Epithelial cell of prostate (primary cell): Measurements from ENCODE around the gene CAMKMT.
"Not testable (repeated sequence)": the region's sequence is repeated elsewhere in the genome, so short reads cannot be mapped to it uniquely, and the experiment has no call there.

Experiments used
- DNase-seq: peaks from one replicate; pipeline ENCODE4 v3.0.0-alpha.2; 2011; ENCODE audit warnings: low read depth, low spot score
- H3K27ac ChIP-seq: fragments of 450-650 bp; 2 replicates; pipeline ENCODE4 v1.5.1; 2017; ENCODE audit warnings: mild to moderate bottlenecking

The CAMKMT gene

DNA sequence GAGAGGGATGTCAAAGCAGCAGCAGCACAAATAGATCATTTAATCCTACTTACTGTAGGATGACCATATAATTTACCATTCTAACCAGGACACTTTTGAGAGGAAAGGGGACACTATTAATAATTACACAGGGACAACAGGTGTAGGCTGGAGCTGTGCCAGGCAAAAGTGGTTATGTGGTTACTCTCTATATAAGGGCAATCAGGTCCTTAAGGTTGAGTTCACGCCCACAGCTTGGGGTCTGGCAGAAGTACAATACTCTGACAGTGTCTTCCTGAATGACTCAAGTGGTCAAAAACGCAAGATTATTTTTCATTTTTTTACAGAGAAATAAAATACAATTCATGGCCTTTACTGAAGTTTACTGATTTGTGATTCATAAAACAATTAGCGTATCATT, 3.2 kb upstream of the CAMKMT start:
- no peak for DNase-seq
- H3K27ac ChIP-seq, result no peak overlapping the region

DNA sequence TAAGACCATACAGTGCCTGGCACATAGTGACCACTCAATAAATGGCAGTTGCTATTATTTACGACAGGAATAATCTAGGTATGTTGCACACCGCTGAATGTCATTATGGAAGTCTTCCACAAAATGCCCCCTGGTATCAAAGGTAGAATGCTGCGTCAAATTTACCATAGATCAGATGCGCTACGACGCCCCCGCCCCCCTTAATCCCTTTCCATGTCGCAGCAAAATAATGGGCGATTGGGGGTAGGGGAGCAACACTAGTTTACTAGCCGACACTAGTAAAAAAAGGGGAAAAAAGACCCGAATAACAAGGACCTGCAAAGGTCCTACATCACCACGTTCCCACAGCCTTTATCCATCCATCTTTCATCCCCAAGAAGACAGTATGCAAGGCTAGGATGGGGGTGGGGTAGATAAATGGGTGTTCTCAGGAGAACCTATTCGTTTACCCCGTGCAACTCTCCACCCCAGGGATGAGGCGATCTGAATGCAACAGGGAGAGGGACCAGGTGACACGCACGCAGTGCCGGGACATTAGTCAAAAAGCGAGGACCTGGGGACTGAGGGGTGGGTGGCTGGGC, 908 bp upstream of the CAMKMT start:
- no peak for DNase-seq
- peak overlapping the region; percentile 81 for H3K27ac ChIP-seq

- DNase-seq, result no peak
- H3K27ac ChIP-seq, result peak overlapping the region; percentile 81
Observed at GRCh38 chr2:44362207-44363015, 664 bp downstream of the CAMKMT start.

DNA sequence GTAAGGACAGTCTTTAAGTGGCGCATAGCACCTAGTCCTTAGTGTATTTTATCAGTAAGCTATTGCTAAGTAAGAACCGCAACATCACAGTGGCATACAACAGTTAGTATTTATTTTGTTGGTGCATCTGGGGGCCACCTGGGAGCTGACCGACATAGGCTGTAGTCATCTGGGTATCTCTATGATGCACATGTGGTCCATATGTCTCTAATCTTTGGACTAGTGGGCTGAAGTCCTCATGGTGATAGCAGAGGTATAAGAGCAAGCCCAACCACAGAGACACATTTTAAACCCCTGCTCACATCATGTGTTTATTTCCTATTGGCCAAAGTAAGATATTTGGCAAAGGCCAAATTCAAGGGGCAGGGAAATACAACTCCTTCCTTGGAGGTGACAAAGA, 2.9 kb downstream of the CAMKMT start:
- DNase-seq, result no peak
- H3K27ac ChIP-seq, result no peak overlapping the region

- no peak overlapping the region for H3K27ac ChIP-seq
- DNase-seq, result no peak
Observed at GRCh38 chr2:44367591-44367990, 5.8 kb downstream of the CAMKMT start.

- DNase-seq, result no peak
- H3K27ac ChIP-seq, result no peak overlapping the region
Observed at GRCh38 chr2:44369392-44369791, 7.6 kb downstream of the CAMKMT start.

DNA sequence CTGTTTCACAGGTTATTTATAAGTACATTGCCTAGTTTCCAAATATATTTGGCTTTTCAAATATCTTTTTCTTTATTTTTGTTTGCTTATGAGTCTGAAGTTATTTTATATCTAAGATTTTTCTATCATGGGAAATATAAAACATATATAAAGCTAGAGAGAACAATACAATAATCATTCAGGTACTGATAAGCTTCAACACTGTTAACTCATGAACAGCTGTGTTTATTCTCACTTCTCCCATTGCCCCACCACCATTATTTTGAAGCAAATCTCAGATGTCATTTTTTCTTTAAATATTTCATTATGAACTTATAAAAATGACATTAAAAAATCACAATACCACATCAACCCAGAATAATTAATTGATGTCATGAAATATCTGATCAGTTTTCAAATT, 9.7 kb downstream of the CAMKMT start:
- DNase-seq, result no peak
- no peak overlapping the region for H3K27ac ChIP-seq

- DNase-seq, result no peak
- H3K27ac ChIP-seq, result no peak overlapping the region
Observed at GRCh38 chr2:44372246-44372645, 10.5 kb downstream of the CAMKMT start.

GRCh38 chr2:44377486-44377885, 15.7 kb downstream of the CAMKMT start:
- H3K27ac ChIP-seq, result no peak overlapping the region
- DNase-seq, result no peak

DNA sequence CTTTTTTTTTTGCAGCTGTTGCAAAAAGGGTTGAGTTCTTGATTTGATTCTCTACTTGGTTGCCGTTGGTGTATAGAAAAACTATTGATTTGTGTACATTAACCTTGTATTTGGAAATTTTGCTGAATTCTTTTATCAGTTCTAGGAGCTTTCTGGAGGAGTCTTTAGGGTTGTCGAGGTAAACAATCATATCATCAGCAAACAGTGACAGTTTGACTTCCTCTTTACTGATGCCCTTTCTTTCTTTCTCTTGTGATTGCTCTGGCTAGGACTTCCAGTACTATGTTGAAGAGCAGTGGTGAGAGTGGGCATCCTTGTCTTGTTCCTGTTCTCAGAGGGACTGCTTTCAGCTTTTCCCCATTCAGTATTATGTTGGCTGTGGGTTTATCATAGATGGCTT, 23.5 kb downstream of the CAMKMT start:
- not testable (repeated sequence) for H3K27ac ChIP-seq, DNase-seq

GRCh38 chr2:44388877-44389276, 27.1 kb downstream of the CAMKMT start:
- H3K27ac ChIP-seq, result no peak overlapping the region

DNA sequence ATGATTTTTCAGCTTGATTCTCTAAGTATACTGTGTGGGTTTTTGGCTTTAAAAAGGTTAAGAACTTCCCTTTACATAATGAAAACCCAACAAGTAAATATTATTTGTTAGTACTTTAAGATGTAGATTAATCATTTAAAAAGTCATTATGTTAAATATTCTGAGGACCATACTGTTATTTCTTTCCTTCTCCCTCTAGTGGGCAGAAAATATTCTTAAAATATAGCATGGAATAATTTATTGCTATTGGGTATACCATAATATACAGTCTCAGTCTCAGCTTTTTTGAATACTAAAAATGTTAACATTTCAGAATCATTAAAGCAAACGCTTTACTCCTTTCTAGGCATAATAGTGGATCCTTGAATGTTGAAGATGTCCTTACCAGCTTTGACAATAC, 28.1 kb downstream of the CAMKMT start:
- DNase-seq, result no peak
- H3K27ac ChIP-seq, result no peak overlapping the region

More at GRCh38 chr2:44388877-44389276, 27.1 kb downstream of the CAMKMT start:
- no peak for DNase-seq

DNA sequence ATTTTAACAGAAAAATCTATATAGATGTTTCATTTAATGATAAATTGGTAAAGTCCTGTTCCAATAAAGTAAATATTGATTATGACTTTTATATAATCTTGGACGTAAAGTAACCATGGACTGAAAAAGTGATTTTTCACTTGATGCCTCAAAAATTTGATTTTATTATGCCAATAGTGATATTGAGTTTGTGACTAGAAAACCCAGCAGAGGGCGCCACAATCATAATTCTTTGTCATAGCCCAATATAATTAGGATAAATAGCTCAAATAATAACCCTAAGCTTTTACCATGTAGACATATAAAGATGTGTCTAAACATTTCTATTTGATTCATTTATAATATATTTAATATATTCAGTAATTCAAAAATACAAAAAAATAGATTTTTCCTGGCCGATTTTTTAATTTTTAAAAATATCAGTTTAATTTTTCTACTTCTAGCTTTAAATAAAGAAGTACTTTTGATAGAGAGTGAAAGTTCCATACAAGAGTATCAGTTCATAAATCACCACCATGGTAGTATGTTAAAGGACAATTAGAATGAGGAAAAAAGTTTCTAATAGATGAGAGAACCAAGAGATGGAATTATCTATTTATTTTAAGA, 30.7 kb downstream of the CAMKMT start:
- no peak overlapping the region for H3K27ac ChIP-seq
- no peak for DNase-seq

DNA sequence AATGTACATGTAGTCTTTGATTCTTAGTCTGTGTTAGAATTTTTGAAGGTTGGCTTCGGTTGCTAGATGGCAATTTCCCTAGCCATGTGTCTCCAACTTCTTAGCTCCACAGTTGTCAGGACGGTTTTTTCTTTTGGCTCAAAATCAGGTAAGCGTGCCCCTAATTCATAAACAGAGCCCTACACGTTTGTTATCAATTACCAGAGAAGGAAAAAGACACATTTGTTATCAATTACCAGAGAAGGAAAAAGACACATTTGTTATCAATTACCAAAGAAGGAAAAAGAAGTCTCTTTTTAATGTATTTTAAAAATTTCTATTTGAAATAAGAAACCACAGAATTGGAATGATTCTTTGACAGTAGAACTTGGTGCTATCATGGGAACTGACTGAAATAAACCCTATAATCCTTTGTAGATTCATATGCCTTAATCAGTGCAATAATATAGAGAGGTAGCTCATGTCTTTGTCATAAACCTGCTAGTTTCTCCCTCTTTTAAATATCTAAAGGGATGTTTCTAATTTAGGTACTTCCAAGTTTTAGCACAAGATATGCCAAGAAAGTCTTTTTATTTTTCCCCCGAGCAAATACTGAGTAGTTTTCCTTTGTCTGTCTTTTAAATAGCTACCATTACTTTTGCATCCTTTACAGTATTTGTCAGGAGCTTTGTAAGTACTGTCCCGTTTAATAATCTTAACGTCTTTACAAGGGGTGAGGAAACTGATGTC, 35.9 kb downstream of the CAMKMT start:
- DNase-seq, result no peak
- H3K27ac ChIP-seq, result no peak overlapping the region

GRCh38 chr2:44398243-44398897, 36.6 kb downstream of the CAMKMT start:
- H3K27ac ChIP-seq, result no peak overlapping the region
- DNase-seq, result no peak

GRCh38 chr2:44420725-44421124, 59.0 kb downstream of the CAMKMT start:
- H3K27ac ChIP-seq, result no peak overlapping the region
- DNase-seq, result no peak

- no peak for DNase-seq
- H3K27ac ChIP-seq, result no peak overlapping the region
Observed at GRCh38 chr2:44424211-44424610, 62.5 kb downstream of the CAMKMT start.

GRCh38 chr2:44429034-44429433, 67.3 kb downstream of the CAMKMT start:
- H3K27ac ChIP-seq, result no peak overlapping the region
- peak; percentile 53 for DNase-seq

DNA sequence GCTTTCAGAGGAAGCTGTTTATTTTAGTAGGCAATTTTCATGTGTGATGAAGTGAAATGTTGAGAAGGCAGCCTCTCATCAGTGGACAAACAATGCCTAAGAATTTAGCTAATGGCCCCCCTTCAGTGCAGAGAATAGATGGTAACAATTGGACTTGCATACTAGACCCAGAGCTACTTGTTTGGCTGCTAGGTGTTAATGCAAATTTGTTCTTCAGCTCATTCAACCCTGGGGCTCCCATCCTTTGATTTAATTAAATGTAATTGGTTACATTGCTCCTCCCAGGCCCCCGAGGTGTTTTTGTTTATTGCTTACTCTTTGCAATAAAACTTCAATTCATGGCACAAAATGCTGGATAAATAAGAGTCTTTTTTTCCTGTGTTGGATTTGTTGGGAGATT, 68.6 kb downstream of the CAMKMT start:
- H3K27ac ChIP-seq, result no peak overlapping the region
- DNase-seq, result no peak

GRCh38 chr2:44433895-44434294, 72.1 kb downstream of the CAMKMT start:
- H3K27ac ChIP-seq, result no peak overlapping the region
- DNase-seq, result peak; percentile 61
